ENCODE measurements around the gene FGD2. TPM values are rescaled to one million over a fixed set of nuclear protein-coding genes. Genes with fewer than 3 reads are reported as not detected.

FGD2 gene
- total and polyA plus RNA-seq, 9 of the 15 experiments (the other 6 are each of a cell fraction or from before 2014, with no cell fraction given): 0.09 TPM; not detected in 8

- in situ Hi-C loops (cut with MboI): no loop called here
- H3K36me3 ChIP-seq (ENCODE audit: control insufficient read depth, insufficient read depth, low read length): peaks cover 23% of the 10 kb centered on the region
- no peak overlapping the region for H3K4me3 ChIP-seq
- H3K4me2 ChIP-seq (ENCODE audit: insufficient read depth, low read length): no peak overlapping the region
- DNase-seq (ENCODE audit: extremely low read depth in 1 of 4, low spot score in 3 of 4) (no peak), FAIRE-seq (no peak), ATAC-seq (no peak)
- peaks cover 20 to 49% of the 10 kb centered on the region in 2 experiments; a peak in 4 of 5 replicates for H3K4me1 ChIP-seq (replicated peaks in 1 of 2; ENCODE audit: control insufficient read depth in 2 of 2, insufficient read depth in 2 of 2, low read length in 2 of 2)
- no peak overlapping the region for H3K27ac ChIP-seq (ENCODE audit: extremely low read depth, low read depth, low read length)
- no peaks in the 10 kb centered on the region for H3K79me2 ChIP-seq (ENCODE audit: control insufficient read depth, insufficient read depth, low read length)
- H3K9me3 ChIP-seq (replicated peaks; ENCODE audit: control insufficient read depth, insufficient read depth, low read depth, low read length): no peaks in the 10 kb centered on the region
- TF ChIP-seq PTTG1 (tag; IDR thresholded peaks at IDR 0.05; ENCODE audit: low read depth): no peak
- no peak for TF ChIP-seq ZNF584 (CRISPR knock-in tag; IDR thresholded peaks at IDR 0.05; ENCODE audit: low read depth)
- no peak for TF ChIP-seq PTBP1 (IDR thresholded peaks at IDR 0.05; ENCODE audit: low read depth, low read length)
- TF ChIP-seq COPS2 (conservative IDR thresholded peaks at IDR 0.05): no peak
- no peak for TF ChIP-seq PHF20 (IDR thresholded peaks at IDR 0.05; ENCODE audit: partially characterized antibody)
- TF ChIP-seq, protein P1, sequence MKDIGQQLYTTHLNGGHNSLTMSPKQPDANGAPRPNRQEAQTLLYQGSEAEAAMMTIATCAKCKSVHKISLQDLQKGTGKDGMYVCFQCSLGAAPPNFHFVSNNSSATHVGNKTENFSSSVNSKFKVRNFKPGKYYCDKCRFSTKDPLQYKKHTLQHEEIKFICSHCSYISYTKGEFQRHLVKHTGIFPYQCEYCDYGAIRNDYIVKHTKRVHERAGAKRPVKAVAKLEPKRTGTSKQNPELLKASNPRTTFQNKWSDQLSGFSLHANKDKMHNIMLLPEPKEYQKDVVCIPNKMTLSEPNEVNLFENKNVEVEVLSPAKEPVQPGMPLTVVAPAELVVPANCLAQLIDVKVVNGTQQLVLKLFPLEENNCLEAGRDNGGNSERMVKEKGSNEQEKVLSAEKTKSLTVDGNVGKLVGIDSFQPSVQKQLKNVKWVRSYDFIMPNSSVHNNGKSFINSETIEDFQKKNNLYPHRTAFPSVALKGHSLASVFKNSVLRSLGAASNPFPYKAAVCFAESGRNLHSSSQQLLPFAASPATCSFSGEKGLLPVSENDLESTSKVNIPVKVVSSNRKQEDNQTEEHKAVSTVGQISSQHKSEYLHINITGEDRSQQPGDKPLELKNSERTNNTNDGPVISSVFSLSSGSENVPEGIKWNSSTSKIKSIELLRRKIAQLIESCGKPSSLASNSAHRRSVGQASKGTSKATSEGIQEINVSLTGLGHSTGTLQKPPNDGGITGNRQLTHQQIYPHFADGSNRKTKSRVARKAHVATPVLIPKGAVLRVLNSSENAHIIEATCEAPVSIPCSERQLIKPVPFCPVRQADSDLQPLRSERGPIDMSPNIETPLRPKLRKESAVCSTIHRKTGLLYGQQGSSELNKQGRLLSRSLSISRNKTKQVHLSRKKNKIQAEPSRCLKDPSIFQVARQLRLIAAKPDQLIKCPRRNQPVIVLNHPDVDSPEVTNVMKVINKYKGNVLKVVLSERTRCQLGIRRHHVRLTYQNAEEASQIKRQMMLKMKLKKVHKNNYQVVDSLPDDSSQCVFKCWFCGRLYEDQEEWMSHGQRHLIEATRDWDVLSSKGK (CRISPR knock-in tag; IDR thresholded peaks at IDR 0.05): no peak
- no peak for TF ChIP-seq ZFP1 (CRISPR knock-in tag; IDR thresholded peaks at IDR 0.05)
- no peak for TF ChIP-seq PURB (CRISPR knock-in tag; IDR thresholded peaks at IDR 0.05; ENCODE audit: low read depth)
- no peak for TF ChIP-seq NFATC3 (IDR thresholded peaks at IDR 0.05)
- TF ChIP-seq NFRKB (IDR thresholded peaks at IDR 0.05; ENCODE audit: low read depth): no peak
- no peak for TF ChIP-seq DPF2 (IDR thresholded peaks at IDR 0.05)
- TF ChIP-seq CREBBP (IDR thresholded peaks at IDR 0.05; ENCODE audit: low read depth, low read length): no peak
- no peak for TF ChIP-seq NFE2L1 (tag; IDR thresholded peaks at IDR 0.05; ENCODE audit: borderline replicate concordance, low read depth)
- TF ChIP-seq MCM2 (IDR thresholded peaks at IDR 0.05; ENCODE audit: low read depth): no peak
- peaks cover 0 to 4% of the 10 kb centered on the region in 2 experiments; a peak in 1 of 5 replicates for H3K27me3 ChIP-seq (ENCODE audit: control insufficient read depth in 2 of 2, insufficient read depth in 2 of 2, low read length in 2 of 2)
- H3K9me1 ChIP-seq (ENCODE audit: control insufficient read depth, insufficient read depth, low read length): no peaks in the 10 kb centered on the region
- ChIA-PET CTCF (ENCODE audit: low intra/inter-chr PET ratio) (no interaction called here), POLR2A (interaction anchor here (0.6 to 0.9 kb wide), 5 partner anchors 9 to 769 kb away, joined by 3 read pairs; no protein-coding TSS in a partner anchor)
- BruUV-seq (replicated peaks): no TSS peak
- peak overlapping the region in 1 of 2 experiments; percentile 47; a peak in 2 of 4 replicates for H3K9ac ChIP-seq (ENCODE audit: insufficient read depth in 1 of 2, low read depth in 2 of 2, low read length in 2 of 2)
- intact Hi-C loops (cut with micrococcal nuclease): no loop called here
- H2AFZ ChIP-seq (ENCODE audit: low read depth, low read length): no peak overlapping the region
- 68% methylated on average over 6 of the region's 6 CpGs for WGBS (ENCODE audit: insufficient coverage, low coverage, missing lambda C conversion rate)
- H4K20me1 ChIP-seq (replicated peaks; ENCODE audit: control insufficient read depth, insufficient read depth, low read length): peaks cover 16% of the 10 kb centered on the region; the same call in 1 of the 2 replicates
These were observed 41.1 kb upstream of the FGD2 start for GRCh38 chr6:36964349-36964748.
